NCI-H146 (cell line): ENCODE results near the gene SLC41A3.

Source experiments
- DNase-seq: peaks from one replicate; lab custom pipeline; 2025; lab: John Stamatoyannopoulos, UW

SLC41A3 gene

DNA sequence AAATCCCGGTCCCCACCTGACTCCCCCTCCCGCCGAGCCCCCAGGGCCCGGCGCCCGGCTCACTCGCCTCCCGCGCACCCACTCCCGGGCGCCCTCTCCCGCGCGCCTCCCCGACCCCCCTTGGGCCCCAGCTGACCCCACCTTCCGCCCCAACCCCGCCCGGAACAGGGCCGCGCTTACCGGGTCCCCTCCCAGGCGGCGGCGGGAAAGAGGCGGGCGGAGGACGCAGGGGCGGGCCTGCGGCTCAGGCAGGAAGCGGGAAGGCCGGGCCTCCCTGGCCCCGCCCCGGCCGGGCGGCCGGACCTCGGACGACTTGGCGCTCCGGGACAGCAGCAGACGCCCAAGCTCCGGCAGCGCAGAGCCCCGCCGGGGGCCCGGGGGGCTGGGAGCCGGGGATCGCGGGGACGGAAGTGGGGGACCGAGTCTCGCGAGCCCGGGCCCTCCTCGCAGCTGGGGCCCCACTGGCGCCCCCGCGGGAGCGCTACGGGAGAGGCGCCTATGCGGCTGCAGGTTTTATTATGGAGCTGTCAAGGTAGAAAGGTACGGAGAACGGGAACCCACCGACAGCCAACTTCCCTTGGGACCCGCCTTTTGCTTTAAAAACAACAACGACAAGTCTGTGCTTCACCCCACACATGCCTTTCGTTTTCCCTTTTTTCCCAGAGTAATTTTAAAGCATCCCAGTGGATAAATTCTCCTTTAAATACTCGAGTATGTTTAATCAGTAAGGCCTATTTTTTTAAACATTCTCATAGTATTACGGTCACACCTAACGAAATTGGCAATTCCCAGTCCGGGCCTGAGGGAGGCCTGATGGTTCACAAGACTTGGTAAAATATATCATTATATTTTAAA lies at the start of gene SLC41A3:
SLC41A3 (minus strand) TSS at position 212 of the 855 bp plus-strand sequence. CDS start 15,905 bp downstream, outside the sequence.
- peak; percentile 94 for DNase-seq

DNA sequence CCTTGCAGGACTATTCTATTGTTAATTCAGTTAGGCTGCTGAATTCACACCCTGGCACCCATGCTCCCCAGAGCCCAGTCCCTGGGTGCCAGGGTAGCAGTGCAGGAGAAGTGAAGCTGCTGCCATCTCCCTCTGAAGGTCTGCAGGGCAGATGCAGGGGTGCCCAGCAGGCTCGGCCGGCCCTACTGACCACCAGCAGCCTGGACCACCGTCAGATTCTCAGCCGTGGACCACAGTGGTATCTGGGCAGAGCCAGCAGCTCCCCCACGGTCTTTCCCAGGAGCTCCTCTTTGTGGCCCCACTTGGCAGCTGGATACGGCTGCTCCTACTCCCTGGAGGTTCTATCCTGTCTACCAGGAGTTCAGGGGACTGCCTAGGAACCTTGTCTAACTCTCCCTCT lies 49.7 kb upstream of the SLC41A3 start:
- DNase-seq = no peak

GRCh38 chr3:126132751-126133511 lies 49.0 kb upstream of the SLC41A3 start:
- peak; percentile 28 for DNase-seq

DNA sequence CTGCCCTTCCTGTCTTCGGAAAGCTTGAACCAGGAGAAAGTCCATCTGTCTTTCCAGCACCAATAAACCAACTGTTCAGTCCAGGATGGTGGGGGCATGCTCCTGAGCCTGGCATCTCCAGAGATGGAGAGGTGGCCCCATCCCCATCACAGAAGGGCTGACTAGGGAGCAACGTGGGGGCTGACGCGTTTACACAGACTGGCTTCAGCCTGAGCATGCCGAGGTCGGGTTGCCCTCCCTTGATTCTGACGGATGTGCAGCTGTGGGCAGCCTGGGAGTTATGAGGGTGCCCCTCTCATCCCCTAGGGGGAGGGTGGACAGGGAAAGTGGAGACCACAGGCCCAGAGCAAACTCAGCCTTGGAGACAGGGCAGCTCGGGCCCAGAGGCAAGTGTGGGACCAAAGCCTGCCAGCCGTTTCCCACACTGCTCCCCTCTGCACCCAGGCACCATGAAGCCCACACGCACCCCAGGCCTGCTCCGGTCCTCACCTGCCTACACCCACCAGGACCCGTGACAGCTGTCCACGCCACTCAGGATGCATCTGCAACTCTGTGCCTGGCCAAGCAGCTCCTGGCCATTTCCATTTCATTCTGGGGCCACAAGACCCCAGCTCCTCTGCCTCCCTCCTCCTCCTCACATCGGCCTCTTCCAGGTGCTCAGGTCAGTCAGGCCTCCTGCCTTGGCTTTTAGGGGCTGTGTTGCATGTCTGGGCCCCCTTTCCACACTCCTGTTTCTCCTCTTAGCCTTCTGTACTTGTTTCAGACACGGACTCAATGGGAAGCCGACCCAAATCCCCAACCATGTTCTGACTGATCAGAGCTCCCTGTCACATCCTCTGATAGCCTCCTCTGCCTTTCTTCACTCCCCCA lies 48.2 kb upstream of the SLC41A3 start:
- no peak for DNase-seq

- DNase-seq = no peak
These were observed 47.2 kb upstream of the SLC41A3 start for GRCh38 chr3:126130981-126131745.

- peak; percentile 33 for DNase-seq
These were observed 46.3 kb upstream of the SLC41A3 start for GRCh38 chr3:126130081-126130855.

DNA sequence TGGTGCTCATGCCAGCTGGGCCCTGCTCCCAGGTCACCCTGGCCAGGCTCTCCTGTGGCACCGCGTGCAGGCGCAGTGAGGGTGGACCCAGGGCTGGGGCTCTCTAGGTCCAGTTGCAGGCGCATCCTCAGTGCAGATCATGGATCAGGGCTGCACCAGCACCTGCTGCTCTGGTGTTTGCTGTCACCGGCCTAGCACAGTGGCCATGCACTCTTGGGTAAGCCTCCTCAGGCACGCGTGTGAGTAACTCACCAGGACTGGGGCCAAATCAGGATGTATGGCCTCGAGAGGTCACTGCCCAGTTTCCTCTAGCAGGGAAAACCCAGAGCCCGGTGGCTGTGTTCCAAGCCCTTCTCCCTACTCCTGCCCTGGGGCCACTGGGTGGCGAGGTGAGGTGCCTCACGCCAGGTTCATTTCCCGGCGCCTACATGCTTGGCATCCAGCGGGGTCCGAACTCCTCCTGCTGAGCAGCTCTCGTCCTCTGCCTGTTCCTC lies 45.5 kb upstream of the SLC41A3 start:
- peak; percentile 47 for DNase-seq

- no peak for DNase-seq
These were observed 44.8 kb upstream of the SLC41A3 start for GRCh38 chr3:126128504-126129397.

- no peak for DNase-seq
These were observed 44.0 kb upstream of the SLC41A3 start for GRCh38 chr3:126127904-126128303.

DNA sequence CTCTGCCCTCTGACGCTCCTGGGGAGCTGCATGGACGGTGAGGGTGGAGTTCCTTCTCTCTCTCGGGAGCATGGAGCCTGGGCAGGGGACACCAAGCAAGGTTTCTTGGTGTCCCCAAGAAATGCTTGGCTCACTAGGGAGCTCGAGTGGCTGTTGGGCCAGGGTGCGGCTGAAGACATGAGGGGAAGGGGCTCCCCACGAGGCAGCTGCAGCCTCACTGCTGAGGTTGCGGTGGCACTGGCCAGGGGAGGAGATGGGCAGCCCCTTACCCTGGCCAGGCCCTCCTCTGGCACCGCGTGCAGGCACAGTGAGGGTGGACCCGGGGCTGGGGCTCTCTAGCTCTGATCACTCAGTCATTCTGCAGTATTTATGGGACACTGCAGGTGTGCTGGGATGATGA lies 43.5 kb upstream of the SLC41A3 start:
- no peak for DNase-seq

GRCh38 chr3:126126811-126127431 lies 43.0 kb upstream of the SLC41A3 start:
- DNase-seq = no peak

- DNase-seq = no peak
These were observed 42.4 kb upstream of the SLC41A3 start for GRCh38 chr3:126126286-126126685.

- no peak for DNase-seq
These were observed 41.9 kb upstream of the SLC41A3 start for GRCh38 chr3:126125781-126126251.

- DNase-seq = no peak
These were observed 41.4 kb upstream of the SLC41A3 start for GRCh38 chr3:126125341-126125740.

DNA sequence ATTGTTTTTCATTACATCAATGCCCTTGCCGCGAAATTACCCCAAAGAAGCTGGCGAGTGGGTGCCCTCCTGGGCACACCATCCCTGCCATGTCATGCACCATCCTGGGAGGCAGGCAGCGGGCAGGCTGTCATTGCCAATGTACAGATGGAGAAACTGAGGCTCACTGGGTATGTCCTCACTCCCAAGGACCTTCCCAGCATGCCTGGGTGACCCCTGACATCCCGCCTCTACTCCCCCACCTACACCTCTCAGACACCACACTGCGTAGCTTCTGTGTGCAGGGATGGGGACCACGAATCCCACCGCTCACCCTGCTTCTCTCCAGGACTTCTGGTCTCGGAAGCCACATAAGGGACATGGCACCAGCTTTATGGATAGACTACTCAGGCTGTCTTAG lies 41.0 kb upstream of the SLC41A3 start:
- no peak for DNase-seq

GRCh38 chr3:126124148-126124868 lies 40.4 kb upstream of the SLC41A3 start:
- DNase-seq = peak; percentile 98

DNA sequence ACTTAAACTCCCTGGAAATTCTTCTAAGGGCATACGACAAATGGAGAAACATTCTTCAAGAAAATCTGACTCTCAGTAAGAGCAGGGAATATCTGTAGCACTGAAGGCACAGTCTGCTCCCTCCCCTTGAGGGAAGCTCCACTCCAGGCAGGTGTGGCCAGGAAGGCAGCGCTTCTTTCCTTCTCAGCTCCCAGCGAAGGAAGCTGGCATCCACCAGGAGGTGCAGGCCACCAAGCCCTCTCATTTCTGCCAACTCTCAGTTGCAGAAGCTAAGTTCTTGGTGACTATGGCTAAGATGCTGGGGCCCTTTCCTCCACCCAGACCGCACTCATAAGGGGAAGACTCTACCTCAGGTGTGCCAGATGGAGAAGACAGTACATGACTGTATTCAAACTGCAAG lies 37.7 kb upstream of the SLC41A3 start:
- DNase-seq = no peak

GRCh38 chr3:126121074-126121473 lies 37.1 kb upstream of the SLC41A3 start:
- DNase-seq = no peak
